ENCODE data around the gene CDH6.

The CDH6 gene

GRCh38 chr5:31303688-31304087 is 110.2 kb downstream of the CDH6 start:
- Mint-ChIP-seq H3K9me3 (peaks cover 2% of the 10 kb centered on the region), H3K4me1 (no peaks in the 10 kb centered on the region), H3K4me3 (no peak overlapping the region), H3K36me3 (no peaks in the 10 kb centered on the region), H3K27ac (no peak overlapping the region)
- ATAC-seq = no peak
- DNase-seq (ENCODE audit: low spot score in 2 of 2) = no peak

DNA sequence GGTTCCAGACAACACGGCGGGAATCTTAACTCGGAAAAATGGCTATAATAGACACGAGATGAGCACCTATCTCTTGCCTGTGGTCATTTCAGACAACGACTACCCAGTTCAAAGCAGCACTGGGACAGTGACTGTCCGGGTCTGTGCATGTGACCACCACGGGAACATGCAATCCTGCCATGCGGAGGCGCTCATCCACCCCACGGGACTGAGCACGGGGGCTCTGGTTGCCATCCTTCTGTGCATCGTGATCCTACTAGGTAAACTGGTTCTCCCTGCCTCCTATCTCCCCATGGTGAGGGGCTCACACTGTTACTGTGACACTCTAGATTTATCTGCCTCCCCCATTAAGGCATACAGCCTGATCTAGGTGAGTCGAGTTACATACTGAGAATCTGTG is 124.2 kb downstream of the CDH6 start:
- H3K36me3 Mint-ChIP-seq = no peaks in the 10 kb centered on the region
- no peak overlapping the region for H3K4me3 Mint-ChIP-seq
- no peak overlapping the region for H3K27ac Mint-ChIP-seq
- no peak for DNase-seq (ENCODE audit: low spot score in 2 of 2)
- H3K9me3 Mint-ChIP-seq = no peaks in the 10 kb centered on the region
- ATAC-seq = no peak
- no peaks in the 10 kb centered on the region for H3K4me1 Mint-ChIP-seq

- no peaks in the 10 kb centered on the region for H3K4me1 Mint-ChIP-seq
- no peak overlapping the region for H3K27ac Mint-ChIP-seq
- H3K9me3 Mint-ChIP-seq = no peaks in the 10 kb centered on the region
- H3K4me3 Mint-ChIP-seq = no peak overlapping the region
- DNase-seq (ENCODE audit: low spot score in 2 of 2) (no peak), ATAC-seq (no peak)
- H3K36me3 Mint-ChIP-seq = no peaks in the 10 kb centered on the region
Measured at GRCh38 chr5:31319335-31319734, 125.8 kb downstream of the CDH6 start.

GRCh38 chr5:31322946-31323345 is 129.5 kb downstream of the CDH6 start:
- DNase-seq (ENCODE audit: low spot score in 2 of 2) = no peak
- Mint-ChIP-seq H3K27ac (no peak overlapping the region), H3K36me3 (no peaks in the 10 kb centered on the region), H3K4me3 (no peak overlapping the region), H3K4me1 (no peaks in the 10 kb centered on the region), H3K9me3 (no peaks in the 10 kb centered on the region)
- ATAC-seq = no peak

GRCh38 chr5:31324842-31325241 is 131.4 kb downstream of the CDH6 start:
- Mint-ChIP-seq H3K27ac (no peak overlapping the region), H3K9me3 (no peaks in the 10 kb centered on the region), H3K4me1 (no peaks in the 10 kb centered on the region), H3K36me3 (no peaks in the 10 kb centered on the region), H3K4me3 (no peak overlapping the region)
- ATAC-seq = no peak
- DNase-seq (ENCODE audit: low spot score in 2 of 2) = no peak

DNA sequence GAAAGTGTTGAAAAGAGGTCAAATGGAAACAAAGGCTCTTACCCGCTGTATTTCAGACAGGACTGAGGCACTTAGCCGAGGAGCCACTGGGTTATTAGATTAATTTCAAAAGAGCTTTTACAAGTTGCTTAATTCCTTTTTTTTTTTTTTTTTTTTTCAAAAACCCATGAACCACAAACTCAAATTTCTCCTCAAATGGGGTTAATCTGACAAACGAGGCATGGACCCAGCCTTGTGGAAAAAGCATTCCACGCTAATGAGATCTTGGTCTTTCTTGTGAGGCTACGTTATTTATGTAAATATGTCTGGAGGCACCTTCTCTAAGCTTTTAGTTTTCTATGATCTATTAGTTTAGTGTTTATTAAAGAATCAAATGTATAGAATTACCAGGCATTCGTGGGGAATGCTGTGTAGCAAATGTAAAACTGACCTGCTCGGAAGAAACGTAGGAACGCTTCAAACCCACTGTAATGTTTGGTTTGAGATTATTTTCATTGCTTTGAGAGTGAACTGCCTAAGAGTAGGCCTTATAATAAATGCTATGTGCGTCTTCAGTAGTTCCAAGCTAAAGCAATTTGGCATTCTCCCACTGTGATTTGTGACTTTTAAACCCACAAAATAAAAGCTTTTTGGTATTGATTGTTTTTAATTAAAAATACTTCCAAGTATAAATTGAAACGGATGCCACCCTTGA is 134.7 kb downstream of the CDH6 start:
- Mint-ChIP-seq H3K27ac (no peak overlapping the region), H3K36me3 (no peaks in the 10 kb centered on the region), H3K4me1 (no peaks in the 10 kb centered on the region), H3K9me3 (no peaks in the 10 kb centered on the region), H3K4me3 (no peak overlapping the region)
- ATAC-seq (no peak), DNase-seq (ENCODE audit: low spot score in 2 of 2) (no peak)

DNA sequence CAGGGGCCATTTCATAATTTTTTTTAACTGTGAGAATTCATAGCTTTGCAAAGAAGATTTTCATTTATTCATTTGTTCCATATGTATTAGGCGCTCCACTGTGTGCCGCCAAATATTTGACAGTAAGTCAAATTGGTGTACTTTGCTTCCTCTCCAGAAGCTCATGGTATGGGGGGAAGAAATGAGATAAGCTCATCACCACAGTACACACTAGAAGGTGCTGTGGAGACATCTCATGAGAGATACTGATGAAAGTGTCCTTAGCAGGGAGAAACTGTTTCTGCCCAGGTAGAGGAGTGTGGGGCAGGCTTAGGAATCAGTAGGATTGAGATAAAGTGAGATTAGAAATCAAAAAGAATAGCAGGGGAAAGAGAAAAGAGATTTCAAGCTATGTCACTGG is 136.2 kb downstream of the CDH6 start:
- Mint-ChIP-seq H3K27ac (no peak overlapping the region), H3K4me1 (no peaks in the 10 kb centered on the region), H3K36me3 (no peaks in the 10 kb centered on the region), H3K4me3 (no peak overlapping the region), H3K9me3 (no peaks in the 10 kb centered on the region)
- ATAC-seq (no peak), DNase-seq (ENCODE audit: low spot score in 2 of 2) (no peak)

GRCh38 chr5:31332160-31332559 is 138.7 kb downstream of the CDH6 start:
- no peak for DNase-seq (ENCODE audit: low spot score in 2 of 2)
- no peaks in the 10 kb centered on the region for H3K4me1 Mint-ChIP-seq
- H3K27ac Mint-ChIP-seq = no peak overlapping the region
- no peak overlapping the region for H3K4me3 Mint-ChIP-seq
- no peak for ATAC-seq
- H3K36me3 Mint-ChIP-seq = no peaks in the 10 kb centered on the region
- no peaks in the 10 kb centered on the region for H3K9me3 Mint-ChIP-seq

GRCh38 chr5:31333475-31333874 is 140.0 kb downstream of the CDH6 start:
- H3K36me3 Mint-ChIP-seq = no peaks in the 10 kb centered on the region
- H3K4me3 Mint-ChIP-seq = no peak overlapping the region
- DNase-seq (ENCODE audit: low spot score in 2 of 2) (no peak), ATAC-seq (no peak)
- no peaks in the 10 kb centered on the region for H3K9me3 Mint-ChIP-seq
- H3K27ac Mint-ChIP-seq = no peak overlapping the region
- no peaks in the 10 kb centered on the region for H3K4me1 Mint-ChIP-seq

GRCh38 chr5:31334061-31334860 is 140.8 kb downstream of the CDH6 start:
- DNase-seq (ENCODE audit: low spot score in 2 of 2) (no peak), ATAC-seq (no peak)
- Mint-ChIP-seq H3K9me3 (no peaks in the 10 kb centered on the region), H3K27ac (no peak overlapping the region), H3K4me3 (no peak overlapping the region), H3K36me3 (no peaks in the 10 kb centered on the region), H3K4me1 (no peaks in the 10 kb centered on the region)

DNA sequence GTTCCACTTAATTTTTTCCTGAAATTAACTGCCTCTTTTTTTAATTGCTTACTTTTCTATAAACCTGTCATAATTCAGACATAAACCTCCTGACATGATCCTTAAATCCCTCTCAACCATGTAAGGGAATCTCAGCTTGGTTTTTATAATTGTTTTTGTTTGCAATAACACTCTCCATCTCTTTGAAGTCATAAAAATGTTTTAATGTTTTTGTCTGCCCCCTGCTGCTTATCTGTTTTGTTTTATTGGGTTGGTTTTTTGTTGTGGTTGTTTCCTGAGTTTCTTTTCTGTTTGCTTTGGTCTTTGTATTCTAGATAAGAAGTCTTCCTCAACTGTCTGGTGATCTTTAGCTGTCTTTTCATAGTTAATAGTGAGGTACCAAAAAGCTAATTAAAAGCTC is 142.0 kb downstream of the CDH6 start:
- H3K36me3 Mint-ChIP-seq = no peaks in the 10 kb centered on the region
- DNase-seq (ENCODE audit: low spot score in 2 of 2) = no peak
- H3K9me3 Mint-ChIP-seq = no peaks in the 10 kb centered on the region
- H3K27ac Mint-ChIP-seq = no peak overlapping the region
- ATAC-seq = no peak
- H3K4me1 Mint-ChIP-seq = no peaks in the 10 kb centered on the region
- H3K4me3 Mint-ChIP-seq = no peak overlapping the region

GRCh38 chr5:31343946-31344345 is 150.5 kb downstream of the CDH6 start:
- no peaks in the 10 kb centered on the region for H3K36me3 Mint-ChIP-seq
- no peak overlapping the region for H3K4me3 Mint-ChIP-seq
- H3K27ac Mint-ChIP-seq = no peak overlapping the region
- no peaks in the 10 kb centered on the region for H3K4me1 Mint-ChIP-seq
- ATAC-seq (no peak), DNase-seq (ENCODE audit: low spot score in 2 of 2) (no peak)
- H3K9me3 Mint-ChIP-seq = peaks cover 4% of the 10 kb centered on the region

- Mint-ChIP-seq H3K4me1 (no peaks in the 10 kb centered on the region), H3K36me3 (no peaks in the 10 kb centered on the region), H3K9me3 (peaks cover 6% of the 10 kb centered on the region), H3K27ac (no peak overlapping the region), H3K4me3 (no peak overlapping the region)
- ATAC-seq (no peak), DNase-seq (ENCODE audit: low spot score in 2 of 2) (no peak)
Measured at GRCh38 chr5:31346896-31347551, 153.5 kb downstream of the CDH6 start.

GRCh38 chr5:31347552-31347905 is 154.0 kb downstream of the CDH6 start:
- H3K27ac Mint-ChIP-seq = no peak overlapping the region
- peaks cover 6% of the 10 kb centered on the region for H3K9me3 Mint-ChIP-seq
- no peak overlapping the region for H3K4me3 Mint-ChIP-seq
- no peak for DNase-seq (ENCODE audit: low spot score in 2 of 2)
- ATAC-seq = no peak
- H3K36me3 Mint-ChIP-seq = no peaks in the 10 kb centered on the region
- H3K4me1 Mint-ChIP-seq = no peaks in the 10 kb centered on the region

DNA sequence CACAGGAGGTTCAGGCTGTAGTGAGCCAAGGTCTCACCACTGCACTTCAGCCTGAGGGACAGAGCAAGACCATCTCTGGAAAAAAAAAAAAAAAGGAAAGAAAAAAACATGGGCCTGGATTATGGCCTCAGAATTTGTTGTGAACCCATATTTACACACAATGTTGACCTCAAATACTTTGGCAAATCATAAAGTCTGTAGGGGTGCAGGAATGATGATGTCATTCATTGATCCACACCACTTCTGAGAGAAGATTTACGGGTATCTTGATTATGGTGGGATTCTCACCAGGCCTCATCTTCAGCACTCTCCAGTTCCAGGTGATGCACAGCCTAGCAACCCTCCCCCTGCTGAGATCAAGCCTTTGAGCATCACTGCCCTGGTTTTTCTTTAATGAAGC is 156.9 kb downstream of the CDH6 start:
- H3K4me1 Mint-ChIP-seq = no peaks in the 10 kb centered on the region
- no peak overlapping the region for H3K27ac Mint-ChIP-seq
- DNase-seq (ENCODE audit: low spot score in 2 of 2) (no peak), ATAC-seq (no peak)
- no peaks in the 10 kb centered on the region for H3K36me3 Mint-ChIP-seq
- H3K4me3 Mint-ChIP-seq = no peak overlapping the region
- H3K9me3 Mint-ChIP-seq = peaks cover 6% of the 10 kb centered on the region

- no peak overlapping the region for H3K4me3 Mint-ChIP-seq
- no peak for ATAC-seq
- DNase-seq (ENCODE audit: low spot score in 2 of 2) = no peak
- no peaks in the 10 kb centered on the region for H3K4me1 Mint-ChIP-seq
- peaks cover 8% of the 10 kb centered on the region for H3K9me3 Mint-ChIP-seq
- H3K27ac Mint-ChIP-seq = no peak overlapping the region
- H3K36me3 Mint-ChIP-seq = no peaks in the 10 kb centered on the region
Measured at GRCh38 chr5:31355337-31355736, 161.9 kb downstream of the CDH6 start.

Measured in stimulated activated effector memory CD8-positive, alpha-beta T cell treated with anti-CD3 and anti-CD28 coated beads, Interleukin-12 subunit alpha, Interleukin-12 subunit beta, amount 100 ng/mL, for 72 hours (primary cell).